Measurements from ENCODE around the gene NEFH. TPM values are rescaled to one million over a fixed set of nuclear protein-coding genes. Genes with fewer than 3 reads are reported as not detected.

NEFH gene
- total and polyA plus RNA-seq, 7 donors = 0.23 to 3.0 (median 1.5) TPM; not detected in 1

DNA sequence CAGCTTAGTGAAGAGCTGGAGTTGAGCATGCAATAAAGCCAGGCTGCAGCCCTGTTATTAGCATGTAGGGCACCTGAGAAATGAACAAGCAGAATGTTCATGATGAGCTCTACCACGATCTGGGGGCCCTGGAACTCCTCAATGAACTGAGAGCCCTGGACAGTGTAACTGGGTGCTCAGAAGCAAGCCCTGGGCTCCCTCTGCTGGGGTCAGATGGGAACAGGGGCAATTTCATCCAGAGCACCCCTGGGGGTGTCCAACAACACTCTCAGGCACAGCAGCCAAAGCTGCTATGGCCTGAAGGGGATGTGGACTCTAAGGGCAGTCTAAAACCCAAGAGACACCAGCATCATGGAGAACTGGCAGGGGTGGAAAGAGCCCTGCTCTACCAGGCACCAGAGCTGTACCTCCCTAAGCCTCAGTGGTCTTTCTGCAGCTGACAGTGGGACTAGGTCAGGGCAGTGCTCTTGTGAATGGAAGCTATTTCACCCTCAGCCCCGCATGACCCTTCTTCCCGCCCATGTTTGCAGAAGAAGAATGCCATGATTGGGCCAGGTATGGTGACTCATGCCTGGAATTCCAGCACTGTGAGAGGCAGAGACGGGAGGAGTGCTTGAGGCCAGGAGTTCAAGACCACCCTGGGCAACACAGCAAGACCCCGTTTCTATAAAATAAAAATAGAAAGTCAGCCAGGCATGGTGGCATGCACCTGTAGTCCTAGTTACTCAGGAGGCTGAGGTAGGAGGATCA, 44.6 kb downstream of the NEFH start:
- no peak for DNase-seq
- intact Hi-C loops (cut with DNase I) = loop anchor here (1.0 kb wide), 1 partner anchor 129 kb away; no protein-coding TSS in a partner anchor
- Histone ChIP-seq H3K4me1 (no peaks in the 10 kb centered on the region), H3K4me3 (no peak overlapping the region), H3K27ac (no peak overlapping the region), H3K9me3 (no peaks in the 10 kb centered on the region), H3K27me3 (no peaks in the 10 kb centered on the region), H3K36me3 (peaks cover 18 to 95% (median 60%) of the 10 kb centered on the region in 4 donors)
- TF ChIP-seq POLR2A (IDR thresholded peaks at IDR 0.05) (no peak), POLR2AphosphoS5 (IDR thresholded peaks at IDR 0.05) (peak in 2 of 4 donors; percentile 38 to 51)
- TF ChIP-seq, protein P1, sequence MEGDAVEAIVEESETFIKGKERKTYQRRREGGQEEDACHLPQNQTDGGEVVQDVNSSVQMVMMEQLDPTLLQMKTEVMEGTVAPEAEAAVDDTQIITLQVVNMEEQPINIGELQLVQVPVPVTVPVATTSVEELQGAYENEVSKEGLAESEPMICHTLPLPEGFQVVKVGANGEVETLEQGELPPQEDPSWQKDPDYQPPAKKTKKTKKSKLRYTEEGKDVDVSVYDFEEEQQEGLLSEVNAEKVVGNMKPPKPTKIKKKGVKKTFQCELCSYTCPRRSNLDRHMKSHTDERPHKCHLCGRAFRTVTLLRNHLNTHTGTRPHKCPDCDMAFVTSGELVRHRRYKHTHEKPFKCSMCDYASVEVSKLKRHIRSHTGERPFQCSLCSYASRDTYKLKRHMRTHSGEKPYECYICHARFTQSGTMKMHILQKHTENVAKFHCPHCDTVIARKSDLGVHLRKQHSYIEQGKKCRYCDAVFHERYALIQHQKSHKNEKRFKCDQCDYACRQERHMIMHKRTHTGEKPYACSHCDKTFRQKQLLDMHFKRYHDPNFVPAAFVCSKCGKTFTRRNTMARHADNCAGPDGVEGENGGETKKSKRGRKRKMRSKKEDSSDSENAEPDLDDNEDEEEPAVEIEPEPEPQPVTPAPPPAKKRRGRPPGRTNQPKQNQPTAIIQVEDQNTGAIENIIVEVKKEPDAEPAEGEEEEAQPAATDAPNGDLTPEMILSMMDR (IDR thresholded peaks at IDR 0.05) = peak in 3 of 4 experiments; percentile 27 to 53 (median 52)
- 47 to 77% methylated on average over 5 of the region's 5 CpGs for WGBS, 2 donors

DNA sequence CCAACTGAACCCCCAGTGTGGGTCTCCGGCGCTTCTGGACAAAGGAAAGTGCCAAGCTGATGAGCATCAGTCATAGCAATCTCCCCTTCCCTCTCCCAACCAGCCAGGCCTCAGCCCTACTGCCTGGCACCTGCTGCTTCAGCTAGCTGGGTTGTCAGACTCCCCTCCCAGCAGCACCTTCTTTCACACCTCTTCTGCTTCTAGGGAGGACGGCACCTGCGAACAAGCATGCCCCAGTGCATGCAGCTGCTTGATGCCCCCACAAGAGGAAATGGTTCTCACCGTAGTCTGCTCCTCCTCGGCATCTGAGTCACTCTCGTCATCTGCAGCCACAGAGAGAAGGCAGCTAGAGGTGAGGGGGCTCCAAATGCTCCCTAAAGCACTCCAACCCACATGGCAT, 48.1 kb downstream of the NEFH start:
- Histone ChIP-seq H3K36me3 (peaks cover 23 to 100% (median 70%) of the 10 kb centered on the region in 4 donors), H3K9me3 (no peaks in the 10 kb centered on the region), H3K4me1 (no peaks in the 10 kb centered on the region), H3K27ac (no peak overlapping the region), H3K4me3 (no peak overlapping the region), H3K27me3 (no peaks in the 10 kb centered on the region)
- 88 to 92% methylated on average over 7 of the region's 7 CpGs for WGBS, 2 donors
- intact Hi-C loops (cut with DNase I) = no loop called here
- no peak for DNase-seq
- no peak for TF ChIP-seq EP300 (IDR thresholded peaks at IDR 0.05)
- TF ChIP-seq POLR2A (IDR thresholded peaks at IDR 0.05) = no peak
- TF ChIP-seq, protein P1 (IDR thresholded peaks at IDR 0.05) = no peak
- TF ChIP-seq POLR2AphosphoS5 (IDR thresholded peaks at IDR 0.05) = no peak

DNA sequence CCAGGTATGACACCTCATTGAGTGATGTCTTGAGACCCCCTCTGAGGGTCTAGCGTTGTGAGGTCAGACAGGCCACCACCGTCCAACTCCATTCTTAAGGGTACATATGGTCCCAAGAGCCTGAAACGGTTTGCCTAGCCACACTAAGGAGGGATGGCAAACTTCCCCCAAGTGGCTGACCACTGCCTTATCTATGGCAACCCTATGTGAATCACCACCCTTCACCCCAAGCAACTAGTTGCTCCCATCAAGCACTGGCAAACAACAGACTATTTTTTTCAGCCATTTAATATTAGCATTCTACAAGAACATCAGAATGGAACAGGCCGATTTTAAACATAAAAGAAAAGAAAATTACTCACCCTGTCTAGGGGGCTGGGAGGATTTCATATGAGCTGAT, 50.7 kb downstream of the NEFH start:
- no peak for DNase-seq
- H3K9me3 ChIP-seq = no peaks in the 10 kb centered on the region
- H3K4me1 ChIP-seq = no peaks in the 10 kb centered on the region
- no peaks in the 10 kb centered on the region for H3K27me3 ChIP-seq
- TF ChIP-seq, protein P1 (IDR thresholded peaks at IDR 0.05) = no peak
- TF ChIP-seq EP300 (IDR thresholded peaks at IDR 0.05) (no peak), POLR2A (IDR thresholded peaks at IDR 0.05) (no peak), POLR2AphosphoS5 (IDR thresholded peaks at IDR 0.05) (no peak)
- H3K4me3 ChIP-seq = no peak overlapping the region
- intact Hi-C loops (cut with DNase I) = no loop called here
- peaks cover 26 to 100% (median 70%) of the 10 kb centered on the region in 4 donors for H3K36me3 ChIP-seq
- 93 to 94% methylated on average over 4 of the region's 4 CpGs for WGBS, 2 donors
- H3K27ac ChIP-seq = no peak overlapping the region

DNA sequence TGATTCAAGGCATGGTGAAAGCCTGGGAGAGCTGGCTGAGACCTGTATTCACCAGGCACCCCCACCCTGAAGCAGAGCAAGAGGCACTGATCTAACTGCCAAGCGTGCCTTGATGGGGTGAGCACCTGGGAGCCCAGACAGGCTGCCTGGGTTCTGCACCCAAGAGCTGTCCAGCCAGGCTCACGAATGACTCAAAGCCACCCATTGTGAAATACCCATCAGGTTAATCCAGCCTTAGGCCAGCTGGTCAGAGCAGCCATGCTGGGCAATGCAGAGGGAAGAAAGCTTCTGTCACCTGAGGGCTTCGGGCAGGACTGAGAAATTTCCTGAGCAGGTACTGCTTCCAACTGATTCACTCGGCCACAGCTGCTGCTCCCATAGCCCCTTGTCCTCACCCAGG, 51.4 kb downstream of the NEFH start:
- Histone ChIP-seq H3K4me1 (no peaks in the 10 kb centered on the region), H3K27ac (no peak overlapping the region), H3K36me3 (peaks cover 32 to 100% (median 72%) of the 10 kb centered on the region in 4 donors), H3K4me3 (no peak overlapping the region), H3K27me3 (no peaks in the 10 kb centered on the region), H3K9me3 (no peaks in the 10 kb centered on the region)
- intact Hi-C loops (cut with DNase I) = no loop called here
- DNase-seq = no peak
- TF ChIP-seq EP300 (IDR thresholded peaks at IDR 0.05) (no peak), POLR2AphosphoS5 (IDR thresholded peaks at IDR 0.05) (no peak), POLR2A (IDR thresholded peaks at IDR 0.05) (no peak)
- TF ChIP-seq, protein P1 (IDR thresholded peaks at IDR 0.05) = no peak
- 95% methylated on average over 4 of the region's 4 CpGs for WGBS, 2 donors

Measured in sigmoid colon (tissue), 7 donors.